Measurements from ENCODE around the gene SP100. TPM values are rescaled to one million over a fixed set of nuclear protein-coding genes. Genes with fewer than 3 reads are reported as not detected.

SP100 gene
- total and polyA plus RNA-seq, 2 of the 13 experiments (the other 11 are each of a cell fraction or from before 2014, with no cell fraction given), result 12.6 to 16.5 TPM

- POLR2A ChIA-PET, result no interaction called here
- no peak overlapping the region for H3K4me2 ChIP-seq (ENCODE audit: low read depth, low read length)
- H3K79me2 ChIP-seq (ENCODE audit: insufficient read depth, low read length), result no peaks in the 10 kb centered on the region
- H3K9ac ChIP-seq (ENCODE audit: insufficient read depth, low read depth, low read length), result no peak overlapping the region
- DNase-seq (ENCODE audit: low spot score) (no peak), FAIRE-seq (no peak), ATAC-seq (no peak)
- no peaks in the 10 kb centered on the region for H4K20me1 ChIP-seq (ENCODE audit: insufficient read depth, low read length)
- WGBS (ENCODE audit: low lambda C conversion rate), result 89% methylated on average over 4 of the region's 4 CpGs
- no TSS peak for BruUV-seq (replicated peaks)
- no peak for TF ChIP-seq CSRNP1 (CRISPR knock-in tag; IDR thresholded peaks at IDR 0.05)
- TF ChIP-seq ZNF775 (CRISPR knock-in tag; IDR thresholded peaks at IDR 0.05; ENCODE audit: borderline replicate concordance), result no peak
- TF ChIP-seq ZNF713 (CRISPR knock-in tag; IDR thresholded peaks at IDR 0.05), result no peak
- intact Hi-C loops (cut with micrococcal nuclease; ENCODE audit: unreplicated experiment) (no loop called here), in situ Hi-C loops (cut with HindIII; ENCODE audit: extremely low pct_ligation_motif_present, low pct_unique_long_range_greater_than_20kb) (no loop called here)
- no peak overlapping the region for H3K27ac ChIP-seq (ENCODE audit: extremely low read length, insufficient read depth, low read length)
- peaks cover 33% of the 10 kb centered on the region for H3K4me1 ChIP-seq (ENCODE audit: insufficient read depth, low read length)
- no peaks in the 10 kb centered on the region for H3K9me3 ChIP-seq (ENCODE audit: low read length)
- CTCF ChIA-PET (ENCODE audit: low intra/inter-chr PET ratio, low total read pairs), result no interaction called here
- no peaks in the 10 kb centered on the region for H3K27me3 ChIP-seq (ENCODE audit: control insufficient read depth in 1 of 2, insufficient read depth in 2 of 2, low read length in 2 of 2)
- H2AFZ ChIP-seq (ENCODE audit: low read length), result no peak overlapping the region
- H3K36me3 ChIP-seq (replicated peaks in 1 of 2; ENCODE audit: control insufficient read depth in 1 of 2, insufficient read depth in 2 of 2, low read length in 2 of 2), result no peaks in the 10 kb centered on the region; a peak in 1 of 5 replicates
- H3K4me3 ChIP-seq (replicated peaks in 1 of 3; ENCODE audit: insufficient read depth in 1 of 3, low read depth in 2 of 3, low read length in 3 of 3), result no peak overlapping the region
Measured at GRCh38 chr2:230422149-230422548, 6.1 kb downstream of the SP100 start.

GRCh38 chr2:230423851-230424458 is 8.0 kb downstream of the SP100 start:
- H3K4me2 ChIP-seq (ENCODE audit: low read depth, low read length), result peak overlapping the region; percentile 15; the same call in 1 of the 2 replicates
- H2AFZ ChIP-seq (ENCODE audit: low read length), result no peak overlapping the region
- ChIA-PET CTCF (ENCODE audit: low intra/inter-chr PET ratio, low total read pairs) (no interaction called here), POLR2A (interaction anchor here (0.9 to 1.2 kb wide), 3 partner anchors 12 to 97 kb away, joined by 3 to 5 read pairs (median 3); partner anchors contain the start of gene SP140L)
- in situ Hi-C loops (cut with HindIII; ENCODE audit: extremely low pct_ligation_motif_present, low pct_unique_long_range_greater_than_20kb), result no loop called here
- H3K9me3 ChIP-seq (ENCODE audit: low read length), result peaks cover under 1% of the 10 kb centered on the region; the same call in 1 of the 2 replicates
- H3K9ac ChIP-seq (ENCODE audit: insufficient read depth, low read depth, low read length), result no peak overlapping the region
- no peaks in the 10 kb centered on the region; a peak in 1 of 5 replicates for H3K36me3 ChIP-seq (replicated peaks in 1 of 2; ENCODE audit: control insufficient read depth in 1 of 2, insufficient read depth in 2 of 2, low read length in 2 of 2)
- H3K27me3 ChIP-seq (ENCODE audit: control insufficient read depth in 1 of 2, insufficient read depth in 2 of 2, low read length in 2 of 2), result no peaks in the 10 kb centered on the region
- H3K27ac ChIP-seq (ENCODE audit: extremely low read length, insufficient read depth, low read length), result peak overlapping the region; percentile 13
- H3K4me1 ChIP-seq (ENCODE audit: insufficient read depth, low read length), result peaks cover 21% of the 10 kb centered on the region
- no TSS peak for BruUV-seq (replicated peaks)
- 69% methylated on average over 3 of the region's 3 CpGs for WGBS (ENCODE audit: low lambda C conversion rate)
- ATAC-seq (peak; percentile 98), FAIRE-seq (peak; percentile 56), DNase-seq (ENCODE audit: low spot score) (peak; percentile 79)
- no peaks in the 10 kb centered on the region for H4K20me1 ChIP-seq (ENCODE audit: insufficient read depth, low read length)
- no peaks in the 10 kb centered on the region for H3K79me2 ChIP-seq (ENCODE audit: insufficient read depth, low read length)
- no peak overlapping the region for H3K4me3 ChIP-seq (replicated peaks in 1 of 3; ENCODE audit: insufficient read depth in 1 of 3, low read depth in 2 of 3, low read length in 3 of 3)
- intact Hi-C loops (cut with micrococcal nuclease; ENCODE audit: unreplicated experiment), result loop anchor here (1.0 kb wide), 1 partner anchor 8 kb away; the partner anchor contains the start of gene SP100
- TF ChIP-seq ZNF772 (CRISPR knock-in tag; IDR thresholded peaks at IDR 0.05) (peak; percentile 30; the same call in 1 of the 2 replicates), RXRA (CRISPR knock-in tag; IDR thresholded peaks at IDR 0.05) (no peak), KDM5A (IDR thresholded peaks at IDR 0.05; ENCODE audit: borderline replicate concordance, low read length) (no peak), SALL1 (CRISPR knock-in tag; IDR thresholded peaks at IDR 0.05) (peak; percentile 71), ZNF276 (CRISPR knock-in tag; IDR thresholded peaks at IDR 0.05; ENCODE audit: low read depth) (no peak)

All from HepG2 (cell line).